ENCODE results near the gene DCTN2. TPM values are rescaled to one million over a fixed set of nuclear protein-coding genes. Genes with fewer than 3 reads are reported as not detected.
A peak's percentile ranks its signal among the peaks of the same experiment; 100 is the strongest.
"Not testable (repeated sequence)": the region's sequence is repeated elsewhere in the genome, so short reads cannot be mapped to it uniquely, and the experiment has no call there.

The DCTN2 gene
- total and polyA plus RNA-seq, 4 donors: 122 to 159 (median 133) TPM

- no peak for ATAC-seq (ENCODE audit: low FRiP score)
- no peak for DNase-seq
- Histone ChIP-seq H3K27me3 (ENCODE audit: control insufficient read depth in 1 of 2, insufficient read depth in 2 of 2, low read length in 1 of 2) (no peaks in the 10 kb centered on the region), H3K27ac (ENCODE audit: low read depth in 1 of 2, low read length in 2 of 2) (no peak overlapping the region), H3K4me3 (ENCODE audit: low read length in 2 of 2) (no peak overlapping the region), H3K36me3 (ENCODE audit: control insufficient read depth in 1 of 2, insufficient read depth in 2 of 2, low read length in 1 of 2) (peaks cover 4 to 5% of the 10 kb centered on the region in 2 donors), H3K4me1 (ENCODE audit: control insufficient read depth in 1 of 2, insufficient read depth in 2 of 2, low read length in 2 of 2) (no peaks in the 10 kb centered on the region), H3K9me3 (ENCODE audit: control insufficient read depth, low read length) (no peaks in the 10 kb centered on the region)
- WGBS, 2 donors: 90 to 92% methylated on average over 4 of the region's 4 CpGs
- intact Hi-C loops (cut with DNase I): no loop called here
Observed at GRCh38 chr12:57498571-57498970, 48.4 kb downstream of the DCTN2 start.

- no peaks in the 10 kb centered on the region for H3K4me1 ChIP-seq (ENCODE audit: control insufficient read depth in 1 of 2, insufficient read depth in 2 of 2, low read length in 2 of 2)
- intact Hi-C loops (cut with DNase I): no loop called here
- ATAC-seq (ENCODE audit: low FRiP score): no peak
- H3K36me3 ChIP-seq (ENCODE audit: control insufficient read depth in 1 of 2, insufficient read depth in 2 of 2, low read length in 1 of 2): peaks cover 4 to 5% of the 10 kb centered on the region in 2 donors
- H3K4me3 ChIP-seq (ENCODE audit: low read length in 2 of 2): no peak overlapping the region
- H3K9me3 ChIP-seq (ENCODE audit: control insufficient read depth, low read length): no peaks in the 10 kb centered on the region
- no peaks in the 10 kb centered on the region for H3K27me3 ChIP-seq (ENCODE audit: control insufficient read depth in 1 of 2, insufficient read depth in 2 of 2, low read length in 1 of 2)
- 82 to 87% methylated on average over 9 of the region's 9 CpGs for WGBS, 2 donors
- DNase-seq: no peak
- H3K27ac ChIP-seq (ENCODE audit: low read depth in 1 of 2, low read length in 2 of 2): no peak overlapping the region
Observed at GRCh38 chr12:57498132-57498502, 48.9 kb downstream of the DCTN2 start.

GRCh38 chr12:57497223-57498131, 49.5 kb downstream of the DCTN2 start:
- DNase-seq (no peak), ATAC-seq (ENCODE audit: low FRiP score) (no peak)
- Histone ChIP-seq H3K9me3 (ENCODE audit: control insufficient read depth, low read length) (no peaks in the 10 kb centered on the region), H3K36me3 (ENCODE audit: control insufficient read depth in 1 of 2, insufficient read depth in 2 of 2, low read length in 1 of 2) (peaks cover 5 to 6% of the 10 kb centered on the region in 2 donors), H3K27me3 (ENCODE audit: control insufficient read depth in 1 of 2, insufficient read depth in 2 of 2, low read length in 1 of 2) (no peaks in the 10 kb centered on the region), H3K4me1 (ENCODE audit: control insufficient read depth in 1 of 2, insufficient read depth in 2 of 2, low read length in 2 of 2) (no peaks in the 10 kb centered on the region), H3K4me3 (ENCODE audit: low read length in 2 of 2) (no peak overlapping the region), H3K27ac (ENCODE audit: low read depth in 1 of 2, low read length in 2 of 2) (no peak overlapping the region)
- intact Hi-C loops (cut with DNase I): no loop called here
- WGBS, 2 donors: 90 to 93% methylated on average over 12 of the region's 12 CpGs

DNA sequence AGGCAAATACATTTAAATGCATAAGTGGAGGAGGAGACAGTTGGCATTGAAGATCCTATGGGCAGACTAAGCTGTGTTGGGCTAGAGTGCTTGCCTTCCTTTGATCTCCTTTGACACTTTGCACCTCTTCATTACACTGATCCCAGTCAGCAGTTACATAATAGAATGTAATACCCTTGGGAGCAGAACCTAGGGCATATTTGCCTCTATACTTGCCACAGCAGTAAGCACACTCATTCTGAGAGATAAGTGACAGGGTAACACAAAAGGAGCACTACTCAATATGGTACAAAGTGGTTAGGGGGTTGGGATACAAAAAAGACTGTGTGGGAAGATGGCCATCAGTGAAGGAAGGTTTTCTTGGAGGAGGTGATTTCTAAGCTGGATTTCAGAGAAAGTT, 50.2 kb downstream of the DCTN2 start:
- Histone ChIP-seq H3K4me3 (ENCODE audit: low read length in 2 of 2) (no peak overlapping the region), H3K4me1 (ENCODE audit: control insufficient read depth in 1 of 2, insufficient read depth in 2 of 2, low read length in 2 of 2) (no peaks in the 10 kb centered on the region), H3K27ac (ENCODE audit: low read depth in 1 of 2, low read length in 2 of 2) (no peak overlapping the region), H3K9me3 (ENCODE audit: control insufficient read depth, low read length) (no peaks in the 10 kb centered on the region), H3K36me3 (ENCODE audit: control insufficient read depth in 1 of 2, insufficient read depth in 2 of 2, low read length in 1 of 2) (peaks cover 3 to 6% of the 10 kb centered on the region in 2 donors), H3K27me3 (ENCODE audit: control insufficient read depth in 1 of 2, insufficient read depth in 2 of 2, low read length in 1 of 2) (no peaks in the 10 kb centered on the region)
- DNase-seq (no peak), ATAC-seq (ENCODE audit: low FRiP score) (no peak)
- intact Hi-C loops (cut with DNase I): no loop called here

GRCh38 chr12:57495051-57495701, 51.8 kb downstream of the DCTN2 start:
- H3K36me3 ChIP-seq (ENCODE audit: control insufficient read depth in 1 of 2, insufficient read depth in 2 of 2, low read length in 1 of 2); intact Hi-C loops (cut with DNase I); H3K27me3 ChIP-seq (ENCODE audit: control insufficient read depth in 1 of 2, insufficient read depth in 2 of 2, low read length in 1 of 2); ATAC-seq (ENCODE audit: low FRiP score); DNase-seq; H3K27ac ChIP-seq (ENCODE audit: low read depth in 1 of 2, low read length in 2 of 2); H3K4me3 ChIP-seq (ENCODE audit: low read length in 2 of 2); H3K9me3 ChIP-seq (ENCODE audit: control insufficient read depth, low read length); H3K4me1 ChIP-seq (ENCODE audit: control insufficient read depth in 1 of 2, insufficient read depth in 2 of 2, low read length in 2 of 2): not testable (repeated sequence)
- 93 to 95% methylated on average over 29 to 46 of the region's 48 CpGs for WGBS, 2 donors

DNA sequence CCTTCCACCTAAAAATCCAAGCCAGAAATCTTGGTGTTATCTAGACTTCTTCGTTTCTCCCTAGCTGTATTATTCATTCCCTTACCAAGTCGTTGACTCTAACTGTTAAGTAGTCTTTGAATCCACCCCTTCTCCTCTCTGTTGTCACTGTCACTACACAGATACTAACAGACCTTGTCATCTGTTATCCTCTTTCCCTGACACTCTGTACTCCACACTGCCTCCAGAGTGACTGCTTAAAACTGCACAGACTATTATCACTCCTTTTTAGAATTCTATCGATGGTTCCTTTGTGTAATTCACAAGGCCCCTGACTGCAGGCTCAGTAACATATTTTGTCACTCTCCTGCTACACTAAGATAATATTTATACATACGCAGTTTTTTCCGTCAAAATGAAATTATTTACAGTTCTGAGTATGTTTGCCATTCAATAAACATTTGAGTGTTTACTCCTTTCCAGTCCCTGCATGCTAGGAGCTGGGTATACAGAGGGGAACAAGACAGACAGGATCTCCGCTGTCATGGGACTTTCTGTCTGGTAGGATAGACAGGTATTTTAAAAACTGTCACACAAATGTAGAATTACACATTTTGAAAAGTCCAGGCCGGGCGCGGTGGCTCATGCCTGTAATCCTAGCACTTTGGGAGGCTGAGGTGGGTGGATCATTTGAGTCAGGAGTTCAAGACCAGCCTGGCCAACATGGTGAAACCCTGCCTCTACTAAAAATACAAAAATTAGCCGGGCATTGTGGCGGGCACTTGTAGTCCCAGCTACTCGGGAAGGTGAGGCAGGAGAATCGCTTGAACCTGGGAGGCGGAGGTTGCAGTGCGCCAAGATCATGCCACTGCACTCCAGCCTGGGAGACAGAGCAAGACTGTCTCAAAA, 55.4 kb downstream of the DCTN2 start:
- no peaks in the 10 kb centered on the region for H3K4me1 ChIP-seq (ENCODE audit: control insufficient read depth in 1 of 2, insufficient read depth in 2 of 2, low read length in 2 of 2)
- peaks cover 4 to 8% of the 10 kb centered on the region in 2 donors for H3K36me3 ChIP-seq (ENCODE audit: control insufficient read depth in 1 of 2, insufficient read depth in 2 of 2, low read length in 1 of 2)
- H3K27ac ChIP-seq (ENCODE audit: low read depth in 1 of 2, low read length in 2 of 2): no peak overlapping the region
- no peak for ATAC-seq (ENCODE audit: low FRiP score)
- intact Hi-C loops (cut with DNase I): no loop called here
- no peak overlapping the region for H3K4me3 ChIP-seq (ENCODE audit: low read length in 2 of 2)
- DNase-seq: no peak
- H3K9me3 ChIP-seq (ENCODE audit: control insufficient read depth, low read length): no peaks in the 10 kb centered on the region
- no peaks in the 10 kb centered on the region for H3K27me3 ChIP-seq (ENCODE audit: control insufficient read depth in 1 of 2, insufficient read depth in 2 of 2, low read length in 1 of 2)
- WGBS, 2 donors: 88 to 91% methylated on average over 15 of the region's 15 CpGs

- 96 to 98% methylated on average over 4 of the region's 4 CpGs for WGBS, 2 donors
- no peak overlapping the region for H3K27ac ChIP-seq (ENCODE audit: low read depth in 1 of 2, low read length in 2 of 2)
Observed at GRCh38 chr12:57490126-57490525, 56.9 kb downstream of the DCTN2 start.

GRCh38 chr12:57489157-57489641, 57.8 kb downstream of the DCTN2 start:
- H3K36me3 ChIP-seq (ENCODE audit: control insufficient read depth in 1 of 2, insufficient read depth in 2 of 2, low read length in 1 of 2): peaks cover 4 to 8% of the 10 kb centered on the region in 2 donors
- H3K27me3 ChIP-seq (ENCODE audit: control insufficient read depth in 1 of 2, insufficient read depth in 2 of 2, low read length in 1 of 2): no peaks in the 10 kb centered on the region
- ATAC-seq (ENCODE audit: low FRiP score): no peak
- no peaks in the 10 kb centered on the region for H3K9me3 ChIP-seq (ENCODE audit: control insufficient read depth, low read length)
- DNase-seq: peak in 1 of 2 donors; percentile 33
- no peaks in the 10 kb centered on the region for H3K4me1 ChIP-seq (ENCODE audit: control insufficient read depth in 1 of 2, insufficient read depth in 2 of 2, low read length in 2 of 2)
- H3K27ac ChIP-seq (ENCODE audit: low read depth in 1 of 2, low read length in 2 of 2): peak overlapping the region in 1 of 2 donors; percentile 18
- 88 to 93% methylated on average over 5 of the region's 5 CpGs for WGBS, 2 donors
- intact Hi-C loops (cut with DNase I): no loop called here
- H3K4me3 ChIP-seq (ENCODE audit: low read length in 2 of 2): no peak overlapping the region

More at GRCh38 chr12:57490126-57490525, 56.9 kb downstream of the DCTN2 start:
- no peaks in the 10 kb centered on the region for H3K4me1 ChIP-seq (ENCODE audit: control insufficient read depth in 1 of 2, insufficient read depth in 2 of 2, low read length in 2 of 2)
- peaks cover 4 to 8% of the 10 kb centered on the region in 2 donors for H3K36me3 ChIP-seq (ENCODE audit: control insufficient read depth in 1 of 2, insufficient read depth in 2 of 2, low read length in 1 of 2)
- DNase-seq (peak in 1 of 2 donors; percentile 69), ATAC-seq (ENCODE audit: low FRiP score) (no peak)
- H3K9me3 ChIP-seq (ENCODE audit: control insufficient read depth, low read length): no peaks in the 10 kb centered on the region
- no peaks in the 10 kb centered on the region for H3K27me3 ChIP-seq (ENCODE audit: control insufficient read depth in 1 of 2, insufficient read depth in 2 of 2, low read length in 1 of 2)
- intact Hi-C loops (cut with DNase I): no loop called here
- no peak overlapping the region for H3K4me3 ChIP-seq (ENCODE audit: low read length in 2 of 2)

Data from aorta (tissue), 5 donors.